GM12872 (cell line): ENCODE results near the gene TOGARAM2.

Source experiments
- TF ChIP-seq, protein P1 (sequence below): IDR thresholded peaks from 3 replicates; pipeline ENCODE4 v1.5.1; 2011; ENCODE audit warnings: low read depth, mild to moderate bottlenecking, low read length, moderate library complexity; ENCODE audit not compliant: insufficient read depth

The TOGARAM2 gene

GRCh38 chr2:29052807-29053206 is 71.7 kb downstream of the TOGARAM2 start:
- TF ChIP-seq, protein P1, sequence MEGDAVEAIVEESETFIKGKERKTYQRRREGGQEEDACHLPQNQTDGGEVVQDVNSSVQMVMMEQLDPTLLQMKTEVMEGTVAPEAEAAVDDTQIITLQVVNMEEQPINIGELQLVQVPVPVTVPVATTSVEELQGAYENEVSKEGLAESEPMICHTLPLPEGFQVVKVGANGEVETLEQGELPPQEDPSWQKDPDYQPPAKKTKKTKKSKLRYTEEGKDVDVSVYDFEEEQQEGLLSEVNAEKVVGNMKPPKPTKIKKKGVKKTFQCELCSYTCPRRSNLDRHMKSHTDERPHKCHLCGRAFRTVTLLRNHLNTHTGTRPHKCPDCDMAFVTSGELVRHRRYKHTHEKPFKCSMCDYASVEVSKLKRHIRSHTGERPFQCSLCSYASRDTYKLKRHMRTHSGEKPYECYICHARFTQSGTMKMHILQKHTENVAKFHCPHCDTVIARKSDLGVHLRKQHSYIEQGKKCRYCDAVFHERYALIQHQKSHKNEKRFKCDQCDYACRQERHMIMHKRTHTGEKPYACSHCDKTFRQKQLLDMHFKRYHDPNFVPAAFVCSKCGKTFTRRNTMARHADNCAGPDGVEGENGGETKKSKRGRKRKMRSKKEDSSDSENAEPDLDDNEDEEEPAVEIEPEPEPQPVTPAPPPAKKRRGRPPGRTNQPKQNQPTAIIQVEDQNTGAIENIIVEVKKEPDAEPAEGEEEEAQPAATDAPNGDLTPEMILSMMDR, result no peak

- TF ChIP-seq, protein P1, result no peak
Observed at GRCh38 chr2:29053223-29053622, 72.1 kb downstream of the TOGARAM2 start.

GRCh38 chr2:29053670-29054400 is 72.7 kb downstream of the TOGARAM2 start:
- TF ChIP-seq, protein P1, result 0 out of 3 replicates have a peak, but pooled peaks have one; percentile 9

- TF ChIP-seq, protein P1, result no peak
Observed at GRCh38 chr2:29054430-29054829, 73.3 kb downstream of the TOGARAM2 start.

- TF ChIP-seq, protein P1, result no peak
Observed at GRCh38 chr2:29055601-29056000, 74.5 kb downstream of the TOGARAM2 start.

DNA sequence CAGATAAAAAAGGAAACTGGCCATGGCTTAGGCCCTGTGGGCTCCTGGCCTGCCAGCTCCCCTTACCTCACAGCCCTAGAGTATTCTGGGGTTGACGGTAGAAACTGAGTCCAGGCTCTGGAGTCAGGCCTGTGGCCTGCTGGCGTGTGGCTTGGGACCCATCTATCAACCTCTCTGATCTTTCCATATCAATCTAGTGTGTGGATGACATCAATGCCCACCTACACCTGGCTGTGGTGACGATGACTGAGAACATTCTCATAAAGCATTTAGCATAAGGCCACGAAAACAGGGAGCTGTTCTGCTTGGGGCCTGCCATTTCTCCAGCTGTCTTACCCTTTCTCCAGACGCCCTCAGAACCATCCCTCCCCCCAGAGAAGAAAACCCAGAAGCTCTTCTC is 75.4 kb downstream of the TOGARAM2 start:
- TF ChIP-seq, protein P1, result no peak

GRCh38 chr2:29057006-29057405 is 75.9 kb downstream of the TOGARAM2 start:
- TF ChIP-seq, protein P1, result no peak

GRCh38 chr2:29059624-29060023 is 78.5 kb downstream of the TOGARAM2 start:
- TF ChIP-seq, protein P1, result no peak
